Muscle layer of colon (tissue), 2 donors: ENCODE results near the gene ZNF232.
"Not testable (repeated sequence)": the region's sequence is repeated elsewhere in the genome, so short reads cannot be mapped to it uniquely, and the experiment has no call there.

ENCODE experiments used
- H3K27ac ChIP-seq: one replicate; pipeline ENCODE4 v1.7.0; 2013; ENCODE audit warnings: low read depth, mild to moderate bottlenecking, low read length, moderate library complexity
- H3K27me3 ChIP-seq, 2 donors: one replicate each; pipeline ENCODE4 v1.7.0; 2013; ENCODE audit warnings: low read length in 2 of 2, mild to moderate bottlenecking in 2 of 2; ENCODE audit not compliant: insufficient read depth in 2 of 2, control insufficient read depth in 1 of 2
- H3K36me3 ChIP-seq: one replicate; pipeline ENCODE4 v1.7.0; 2013; ENCODE audit warnings: mild to moderate bottlenecking, low read length; ENCODE audit not compliant: insufficient read depth
- H3K4me1 ChIP-seq: one replicate; pipeline ENCODE4 v1.7.0; 2013; ENCODE audit warnings: mild to moderate bottlenecking, low read length; ENCODE audit not compliant: insufficient read depth
- H3K4me3 ChIP-seq, 2 donors: one replicate each; pipeline ENCODE4 v1.7.0; 2013; ENCODE audit warnings: low read length in 2 of 2, low read depth in 1 of 2, mild to moderate bottlenecking in 1 of 2, moderate library complexity in 1 of 2
- H3K9ac ChIP-seq: one replicate; pipeline ENCODE4 v1.7.0; 2013; ENCODE audit warnings: low read length
- H3K9me3 ChIP-seq: one replicate; pipeline ENCODE4 v1.7.0; 2013; ENCODE audit warnings: mild to moderate bottlenecking, low read length
- donor health status: abdominal sarcoma.
- donor health status: Adenocarcinoma of cecum.

The ZNF232 gene

GRCh38 chr17:5111402-5112204, at the start of gene ZNF232:
Gene ZNF232 (minus strand): TSS chr17:5111878. CDS start chr17:5111822, 56 bp downstream.
- Histone ChIP-seq H3K36me3 (peaks cover 13% of the 10 kb centered on the region), H3K9me3 (no peaks in the 10 kb centered on the region), H3K4me3 (peak within 1 kb of the TSS; percentile 85 to 86), H3K27ac (peak within 1 kb of the TSS; percentile 48), H3K9ac (peak within 1 kb of the TSS; percentile 46), H3K4me1 (peaks cover 9% of the 10 kb centered on the region), H3K27me3 (peaks cover 11 to 21% of the 10 kb centered on the region in 2 donors)

GRCh38 chr17:5160702-5161101, 49.0 kb upstream of the ZNF232 start:
- not testable (repeated sequence) for H3K4me1 ChIP-seq, H3K9ac ChIP-seq, H3K4me3 ChIP-seq, H3K36me3 ChIP-seq, H3K27ac ChIP-seq, H3K27me3 ChIP-seq, H3K9me3 ChIP-seq

DNA sequence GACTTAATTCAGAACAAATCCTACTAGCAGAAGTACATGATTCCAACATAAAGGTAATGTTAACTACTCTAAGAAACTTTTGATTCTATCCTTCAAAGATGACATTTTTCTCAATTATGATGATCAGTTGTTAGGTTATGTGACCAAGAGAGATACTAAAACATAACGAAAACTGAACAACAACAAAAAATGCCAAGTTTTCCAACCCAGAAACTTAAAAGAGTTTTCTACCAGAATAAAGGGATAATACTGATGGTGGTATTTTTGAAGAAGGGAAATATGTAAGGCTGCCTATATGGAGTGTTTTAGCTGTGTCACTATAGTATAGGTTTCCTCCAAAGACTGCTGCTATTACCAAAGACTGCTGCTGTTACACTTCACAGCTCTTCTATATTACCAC, 34.4 kb upstream of the ZNF232 start:
- not testable (repeated sequence) for H3K4me1 ChIP-seq, H3K27me3 ChIP-seq, H3K9me3 ChIP-seq, H3K4me3 ChIP-seq, H3K36me3 ChIP-seq, H3K27ac ChIP-seq, H3K9ac ChIP-seq

GRCh38 chr17:5142877-5143276, 31.2 kb upstream of the ZNF232 start:
- H3K4me1 ChIP-seq, H3K36me3 ChIP-seq, H3K4me3 ChIP-seq, H3K27ac ChIP-seq, H3K27me3 ChIP-seq, H3K9ac ChIP-seq, H3K9me3 ChIP-seq: not testable (repeated sequence)

GRCh38 chr17:5139458-5139732, 27.7 kb upstream of the ZNF232 start:
- no peak overlapping the region for H3K27ac ChIP-seq
- H3K9me3 ChIP-seq, result no peaks in the 10 kb centered on the region
- no peak overlapping the region for H3K9ac ChIP-seq
- H3K4me1 ChIP-seq, result no peaks in the 10 kb centered on the region
- H3K4me3 ChIP-seq, result no peak overlapping the region
- H3K36me3 ChIP-seq, result no peaks in the 10 kb centered on the region
- H3K27me3 ChIP-seq, result no peaks in the 10 kb centered on the region

DNA sequence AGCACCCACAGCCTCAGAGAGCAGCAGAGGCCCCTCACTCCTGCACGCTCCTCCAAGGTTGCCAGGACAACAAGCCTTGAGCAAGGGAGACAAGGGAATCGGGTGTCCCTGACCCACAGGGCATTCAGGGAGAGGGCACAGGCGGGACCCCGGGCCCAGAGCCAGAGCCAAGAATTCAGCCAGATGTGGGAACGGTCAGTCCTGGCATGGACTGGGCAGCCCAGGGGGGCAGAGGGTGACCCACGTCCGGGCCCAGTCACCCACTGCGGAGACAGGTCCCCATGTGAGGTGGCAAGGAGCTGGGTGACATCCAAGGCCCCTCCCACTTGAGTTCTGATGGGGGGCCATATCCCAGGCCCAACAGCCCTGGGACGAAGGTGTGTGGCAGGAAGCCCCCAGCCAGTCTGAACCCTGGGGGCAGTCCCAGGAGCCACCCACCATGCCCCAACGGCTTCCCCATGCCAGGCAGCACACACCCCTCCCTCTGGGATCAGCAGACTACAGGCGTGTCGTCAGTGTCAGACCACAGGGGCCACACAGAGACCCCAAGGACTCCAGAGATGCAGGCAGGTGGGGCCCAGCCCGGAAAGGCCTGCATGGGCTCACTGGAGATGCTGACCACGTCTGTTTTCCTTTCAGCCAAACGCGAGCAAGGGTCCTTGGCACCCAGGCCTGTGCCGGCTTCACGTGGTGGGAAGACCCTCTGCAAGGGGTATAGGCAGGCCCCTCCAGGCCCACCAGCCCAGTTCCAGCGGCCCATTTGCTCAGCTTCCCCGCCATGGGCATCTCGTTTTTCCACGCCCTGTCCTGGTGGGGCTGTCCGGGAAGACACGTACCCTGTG, 27.2 kb upstream of the ZNF232 start:
- H3K36me3 ChIP-seq, result no peaks in the 10 kb centered on the region
- H3K9ac ChIP-seq, result no peak overlapping the region
- H3K27me3 ChIP-seq, result no peaks in the 10 kb centered on the region
- H3K9me3 ChIP-seq, result no peaks in the 10 kb centered on the region
- H3K4me3 ChIP-seq, result no peak overlapping the region
- no peak overlapping the region for H3K27ac ChIP-seq
- H3K4me1 ChIP-seq, result no peaks in the 10 kb centered on the region

DNA sequence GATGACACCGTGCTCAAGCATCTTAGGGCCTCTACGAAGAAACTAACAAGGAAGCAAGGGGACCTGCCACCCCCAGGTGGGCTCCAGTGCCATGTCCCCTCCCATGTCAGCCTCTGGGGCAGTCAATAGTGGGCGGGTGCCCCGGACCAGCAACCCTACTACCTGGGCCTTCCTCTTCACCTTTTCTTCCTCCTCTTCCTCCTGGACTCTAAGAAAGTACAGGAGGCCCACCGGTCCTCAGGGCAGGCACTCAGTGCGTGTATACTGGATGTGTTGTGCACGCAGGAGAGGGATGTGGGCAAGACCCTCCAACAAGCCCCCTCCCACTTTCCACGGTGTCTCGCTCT, 26.5 kb upstream of the ZNF232 start:
- not testable (repeated sequence) for H3K4me3 ChIP-seq, H3K27ac ChIP-seq, H3K36me3 ChIP-seq, H3K27me3 ChIP-seq, H3K4me1 ChIP-seq, H3K9me3 ChIP-seq, H3K9ac ChIP-seq

DNA sequence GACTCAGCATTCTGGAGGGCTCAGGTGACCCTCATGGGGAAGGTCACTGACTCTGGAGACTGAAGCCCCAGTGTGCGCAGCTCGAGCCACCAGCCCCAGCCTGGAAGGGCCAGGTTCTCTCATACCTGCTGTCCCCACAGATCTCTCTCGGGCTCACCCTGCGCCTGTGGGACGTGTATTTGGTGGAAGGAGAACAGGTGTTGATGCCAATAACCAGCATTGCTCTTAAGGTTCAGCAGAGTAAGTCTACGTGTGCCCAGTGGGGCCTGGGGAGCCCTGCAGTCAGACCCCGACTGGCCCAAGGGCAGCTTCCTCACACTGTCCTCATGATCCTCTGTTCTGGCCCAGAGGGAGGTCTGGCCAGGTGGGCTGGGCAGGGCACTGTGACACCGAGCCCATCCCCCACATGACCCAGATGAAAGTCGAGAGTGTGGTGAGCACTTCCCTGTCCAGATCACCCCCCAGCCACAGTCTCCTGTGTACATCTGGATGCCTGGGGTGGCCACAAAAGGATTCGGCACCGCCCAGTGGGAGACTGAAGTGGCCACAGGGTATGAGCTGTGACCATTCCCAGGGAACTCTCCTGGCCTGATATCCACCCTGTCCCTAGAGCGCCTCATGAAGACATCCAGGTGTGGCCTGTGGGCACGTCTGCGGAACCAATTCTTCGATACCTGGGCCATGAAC, 26.0 kb upstream of the ZNF232 start:
- not testable (repeated sequence) for H3K27ac ChIP-seq, H3K27me3 ChIP-seq, H3K4me1 ChIP-seq, H3K36me3 ChIP-seq, H3K4me3 ChIP-seq, H3K9ac ChIP-seq, H3K9me3 ChIP-seq

- H3K4me1 ChIP-seq, H3K4me3 ChIP-seq, H3K27me3 ChIP-seq, H3K9ac ChIP-seq, H3K9me3 ChIP-seq, H3K36me3 ChIP-seq, H3K27ac ChIP-seq: not testable (repeated sequence)
These were observed 25.1 kb upstream of the ZNF232 start for GRCh38 chr17:5136580-5137412.

DNA sequence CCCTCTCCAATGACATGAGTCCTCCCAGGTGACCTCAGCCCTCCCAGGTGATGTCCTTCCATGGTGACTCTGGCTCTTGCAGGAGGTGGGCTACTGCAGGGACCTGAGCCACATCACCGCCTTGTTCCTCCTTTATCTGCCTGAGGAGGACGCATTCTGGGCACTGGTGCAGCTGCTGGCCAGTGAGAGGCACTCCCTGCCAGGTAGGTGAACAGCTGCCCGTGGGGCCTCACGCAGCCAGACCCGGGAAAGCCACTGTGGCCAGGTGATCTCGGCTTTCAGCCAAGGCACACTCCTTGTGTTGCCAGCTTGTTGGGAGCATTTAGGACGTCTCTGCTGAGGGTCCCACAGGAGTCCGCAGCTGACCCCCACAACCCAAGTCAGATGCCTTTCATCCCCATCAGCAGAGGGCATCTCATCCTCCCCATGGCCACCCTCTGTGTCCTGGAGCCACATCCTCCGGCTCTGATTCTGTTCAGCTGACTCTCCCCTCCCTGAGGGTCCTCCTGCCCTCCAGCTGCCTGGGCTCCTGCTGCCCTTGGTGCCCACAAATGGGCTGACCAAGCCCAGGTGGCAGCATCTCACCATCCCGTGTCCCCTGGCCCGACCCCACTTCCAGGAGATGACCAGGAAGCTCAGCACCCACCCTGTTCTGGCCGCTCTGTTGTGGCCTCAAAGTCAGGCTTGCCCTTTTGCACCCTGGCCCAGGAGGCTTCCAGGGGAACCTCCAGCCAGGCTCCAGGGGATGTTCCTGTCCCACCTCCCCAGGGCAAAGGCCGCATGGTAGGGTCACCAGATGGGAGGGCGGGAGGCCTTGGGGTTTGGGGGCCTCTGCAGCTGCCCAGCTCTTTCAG, 24.3 kb upstream of the ZNF232 start:
- H3K9me3 ChIP-seq, result no peaks in the 10 kb centered on the region
- H3K27me3 ChIP-seq, result no peaks in the 10 kb centered on the region
- no peak overlapping the region for H3K4me3 ChIP-seq
- no peak overlapping the region for H3K9ac ChIP-seq
- no peaks in the 10 kb centered on the region for H3K4me1 ChIP-seq
- no peaks in the 10 kb centered on the region for H3K36me3 ChIP-seq
- H3K27ac ChIP-seq, result no peak overlapping the region
